Activated T-cell treated with anti-CD3 and anti-CD28 coated beads, Interleukin-2, amount 50 U/mL, for 24 hours (primary cell): Measurements from ENCODE around the gene SRGAP1.
"Not testable (repeated sequence)": the region's sequence is repeated elsewhere in the genome, so short reads cannot be mapped to it uniquely, and the experiment has no call there.

ENCODE experiments used
- DNase-seq: peaks from one replicate; pipeline ENCODE4 v3.0.0-alpha.2; 2020
- H3K27ac Mint-ChIP-seq: 2 replicates; pipeline ENCODE4 v1.8.0; 2020; ENCODE audit warnings: mild to moderate bottlenecking, mixed read lengths
- H3K27me3 Mint-ChIP-seq: 2 replicates; pipeline ENCODE4 v1.8.0; 2020; ENCODE audit warnings: mixed read lengths
- H3K36me3 Mint-ChIP-seq: 2 replicates; pipeline ENCODE4 v1.8.0; 2020; ENCODE audit warnings: low read depth, mixed read lengths
- H3K4me1 Mint-ChIP-seq: 2 replicates; pipeline ENCODE4 v1.8.0; 2020; ENCODE audit warnings: low read depth, mixed read lengths
- H3K4me3 Mint-ChIP-seq: 2 replicates; pipeline ENCODE4 v1.8.0; 2020; ENCODE audit warnings: mild to moderate bottlenecking, moderate library complexity, mixed read lengths
- H3K9me3 Mint-ChIP-seq: 2 replicates; pipeline ENCODE4 v1.8.0; 2020; ENCODE audit warnings: mixed read lengths

The SRGAP1 gene

DNA sequence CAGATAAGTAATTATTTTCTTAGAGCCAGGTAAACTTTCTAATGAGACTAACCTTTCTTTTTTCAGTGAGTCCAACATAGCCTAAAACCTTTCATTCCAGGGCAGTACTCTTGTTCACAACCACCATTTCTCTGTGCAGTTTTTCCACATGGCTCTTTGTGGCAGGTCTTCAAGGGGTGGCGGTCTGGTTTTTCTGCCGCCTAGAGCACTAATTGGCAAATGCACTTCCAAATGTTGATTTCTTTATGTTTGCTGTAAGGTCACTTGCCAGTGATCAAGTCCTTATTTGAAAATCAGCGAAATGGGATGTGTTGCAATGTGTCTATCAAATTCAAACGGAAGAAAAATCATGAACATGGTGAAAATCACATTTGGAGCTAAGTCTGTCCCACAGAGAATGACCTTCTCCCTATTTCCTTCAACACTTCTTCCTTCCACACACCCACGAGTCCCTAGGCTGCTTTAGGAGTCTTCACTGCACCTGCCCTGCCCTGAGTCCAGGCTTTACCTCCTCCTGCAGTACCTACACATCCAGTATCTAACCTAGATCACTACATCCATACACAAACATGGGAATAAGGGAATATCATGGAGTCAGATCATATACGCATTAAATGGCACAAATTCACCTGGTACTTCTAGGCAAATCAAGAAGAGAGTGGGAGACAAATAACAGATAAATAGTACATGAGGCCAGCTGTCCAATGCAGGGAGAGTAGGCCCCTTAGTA lies 1.9 kb downstream of the SRGAP1 start:
- no peak for DNase-seq
- peaks cover 10% of the 10 kb centered on the region for H3K4me1 Mint-ChIP-seq
- no peaks in the 10 kb centered on the region for H3K9me3 Mint-ChIP-seq
- no peaks in the 10 kb centered on the region for H3K36me3 Mint-ChIP-seq
- H3K27ac Mint-ChIP-seq, result no peak overlapping the region
- peaks cover 40% of the 10 kb centered on the region for H3K27me3 Mint-ChIP-seq
- H3K4me3 Mint-ChIP-seq, result no peak overlapping the region

DNA sequence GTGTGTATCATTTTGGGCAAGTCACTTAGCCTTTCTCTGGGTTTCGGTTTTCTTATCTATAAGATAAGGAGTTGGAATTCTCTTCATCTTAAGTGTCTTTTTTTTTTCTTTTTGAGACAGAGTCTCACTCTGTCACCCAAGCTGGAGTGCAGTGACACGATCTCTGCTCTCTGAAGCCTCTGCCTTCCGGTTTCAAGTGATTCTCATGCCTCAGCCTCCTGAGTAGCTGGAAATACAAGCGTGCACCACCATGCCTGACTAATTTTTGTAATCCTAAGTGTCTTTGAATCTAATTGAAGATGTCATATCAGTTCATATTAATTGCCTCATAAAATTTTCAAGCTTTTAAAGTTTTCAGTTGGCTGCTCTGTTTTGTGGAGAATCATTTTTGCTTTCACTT lies 4.0 kb downstream of the SRGAP1 start:
- Mint-ChIP-seq H3K36me3 (no peaks in the 10 kb centered on the region), H3K27me3 (peaks cover 31% of the 10 kb centered on the region), H3K4me1 (peaks cover 7% of the 10 kb centered on the region), H3K27ac (no peak overlapping the region), H3K9me3 (no peaks in the 10 kb centered on the region), H3K4me3 (no peak overlapping the region)
- DNase-seq, result no peak

DNA sequence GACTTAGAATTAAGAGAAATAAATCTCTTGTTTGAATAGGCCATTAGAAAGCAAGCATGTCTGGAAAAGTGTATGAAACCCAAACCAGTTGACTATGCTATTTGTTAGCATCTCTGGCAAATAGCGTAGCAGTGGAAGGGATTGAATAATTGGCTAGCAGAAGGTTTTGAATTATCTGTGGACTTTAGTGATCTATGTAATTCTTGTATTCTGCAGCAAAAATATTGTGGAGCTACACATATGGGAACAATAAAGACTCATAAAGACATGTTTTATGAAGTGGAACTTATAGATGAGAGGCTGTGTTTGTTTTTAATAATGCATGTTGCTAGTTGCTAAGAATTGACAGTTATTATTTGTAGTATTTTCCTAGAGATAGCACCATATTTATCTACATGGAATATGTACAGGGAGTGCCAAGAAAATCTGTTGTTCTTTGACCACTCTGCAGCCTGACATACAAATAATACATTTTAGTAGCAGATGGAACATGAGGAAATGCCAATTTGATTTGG lies 4.7 kb downstream of the SRGAP1 start:
- Mint-ChIP-seq H3K4me1 (peaks cover 7% of the 10 kb centered on the region), H3K36me3 (no peaks in the 10 kb centered on the region), H3K4me3 (no peak overlapping the region), H3K9me3 (no peaks in the 10 kb centered on the region), H3K27ac (no peak overlapping the region), H3K27me3 (peaks cover 31% of the 10 kb centered on the region)
- no peak for DNase-seq

DNA sequence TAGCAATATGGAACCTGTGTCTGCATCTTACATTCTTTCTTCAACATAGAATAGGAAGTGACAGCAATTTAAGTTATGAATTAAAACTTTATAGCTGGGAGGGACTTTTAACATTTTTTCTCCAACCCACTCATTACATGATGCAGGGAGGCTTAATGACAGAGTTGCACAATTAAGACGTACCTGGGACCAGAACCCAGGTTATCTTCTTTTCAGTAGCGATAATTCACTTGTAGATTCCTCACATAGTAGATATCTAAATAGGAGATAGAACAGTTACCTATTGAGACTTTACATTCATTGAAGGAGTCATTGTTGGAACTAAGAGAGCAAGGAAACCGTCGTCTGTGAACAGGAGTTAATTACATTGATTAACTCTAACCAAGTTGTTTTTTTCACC lies 5.1 kb downstream of the SRGAP1 start:
- DNase-seq, result no peak
- Mint-ChIP-seq H3K4me3 (no peak overlapping the region), H3K27ac (no peak overlapping the region), H3K27me3 (peaks cover 29% of the 10 kb centered on the region), H3K9me3 (no peaks in the 10 kb centered on the region), H3K4me1 (peaks cover 5% of the 10 kb centered on the region), H3K36me3 (no peaks in the 10 kb centered on the region)

DNA sequence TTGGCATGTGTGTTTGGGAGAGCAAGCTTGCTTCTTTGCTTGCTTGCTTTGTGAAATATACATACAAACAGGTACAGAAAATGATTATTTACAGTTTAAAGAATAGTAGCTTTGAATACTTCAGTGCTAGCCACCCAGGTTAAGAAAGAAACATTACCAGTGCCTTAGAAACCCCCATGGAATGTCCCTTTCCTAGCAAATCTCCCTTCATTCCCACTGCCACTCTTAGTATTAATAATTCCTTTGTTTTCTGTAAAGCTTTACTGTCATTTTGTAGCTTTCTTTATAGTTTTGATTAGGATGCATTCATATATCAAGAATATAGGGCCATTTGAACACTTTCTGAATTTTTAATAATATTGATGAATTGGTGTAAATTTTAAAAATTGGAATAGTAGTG lies 9.5 kb downstream of the SRGAP1 start:
- Mint-ChIP-seq H3K36me3 (no peaks in the 10 kb centered on the region), H3K4me3 (no peak overlapping the region), H3K27me3 (no peaks in the 10 kb centered on the region), H3K9me3 (no peaks in the 10 kb centered on the region), H3K27ac (no peak overlapping the region), H3K4me1 (no peaks in the 10 kb centered on the region)
- no peak for DNase-seq

DNA sequence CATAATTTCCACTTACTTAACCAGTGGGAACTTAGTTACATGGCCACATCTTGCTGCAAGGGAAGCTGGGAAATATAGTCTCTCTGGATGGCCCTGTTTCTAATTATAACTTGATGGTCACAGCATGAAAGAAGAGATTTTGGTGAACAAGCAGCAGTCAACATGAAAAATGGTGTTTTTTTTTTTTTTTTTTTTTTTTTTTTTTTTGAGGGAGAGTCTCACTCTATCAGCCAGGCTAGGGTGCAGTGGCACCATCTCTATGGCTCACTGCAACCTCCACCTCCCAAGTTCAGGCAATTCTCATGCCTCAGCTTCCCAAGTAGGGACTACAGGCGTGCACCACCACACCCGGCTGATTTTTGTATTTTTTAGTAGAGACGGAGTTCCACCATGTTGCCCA lies 10.8 kb downstream of the SRGAP1 start:
- Mint-ChIP-seq H3K4me3 (no peak overlapping the region), H3K36me3 (no peaks in the 10 kb centered on the region), H3K9me3 (no peaks in the 10 kb centered on the region), H3K27me3 (peaks cover 3% of the 10 kb centered on the region), H3K4me1 (no peaks in the 10 kb centered on the region), H3K27ac (no peak overlapping the region)
- DNase-seq, result no peak

DNA sequence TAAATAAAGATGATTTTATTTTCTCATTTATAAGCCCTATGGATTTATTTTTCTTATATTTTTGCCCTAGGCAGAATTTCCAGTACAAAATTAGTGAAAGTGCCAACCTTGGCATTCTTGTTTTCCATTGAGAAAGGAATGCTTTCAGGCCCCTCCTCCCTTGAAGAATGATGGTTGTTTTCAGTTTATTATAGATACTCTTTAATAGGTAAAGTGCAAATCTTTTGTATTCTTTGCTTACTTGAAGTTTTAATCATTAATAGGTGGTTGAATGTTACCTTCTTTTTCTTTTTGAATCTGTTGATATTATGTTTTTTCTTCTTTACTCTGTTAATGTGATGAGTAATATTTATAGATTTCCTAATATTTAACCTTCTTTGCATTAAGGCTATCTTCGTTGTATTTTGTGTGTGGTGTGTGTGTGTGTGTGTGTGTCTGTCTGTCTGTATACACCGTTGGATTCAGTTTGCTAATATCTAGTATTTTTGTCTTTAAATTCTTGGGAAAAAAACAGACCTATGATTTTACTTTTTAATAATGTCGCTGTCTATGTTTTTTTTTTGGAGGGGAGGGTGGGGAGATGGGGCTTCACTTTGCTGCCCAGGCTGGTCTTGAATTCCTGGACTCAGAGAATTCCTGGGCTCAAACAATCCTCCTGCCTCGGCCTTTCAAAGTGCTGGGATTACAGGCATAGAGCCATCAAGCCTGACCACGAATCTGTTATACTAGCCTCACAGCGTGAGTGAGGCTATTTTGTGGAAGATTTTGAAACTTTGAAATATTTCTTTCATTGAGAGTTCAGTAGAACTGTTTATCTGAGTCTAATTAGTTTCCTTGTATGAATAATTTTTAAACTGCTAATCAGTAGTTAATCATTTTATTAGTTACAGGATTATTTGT lies 13.5 kb downstream of the SRGAP1 start:
- Mint-ChIP-seq H3K27ac (no peak overlapping the region), H3K4me1 (no peaks in the 10 kb centered on the region), H3K36me3 (no peaks in the 10 kb centered on the region), H3K27me3 (peaks cover 6% of the 10 kb centered on the region), H3K4me3 (no peak overlapping the region), H3K9me3 (no peaks in the 10 kb centered on the region)
- no peak for DNase-seq

DNA sequence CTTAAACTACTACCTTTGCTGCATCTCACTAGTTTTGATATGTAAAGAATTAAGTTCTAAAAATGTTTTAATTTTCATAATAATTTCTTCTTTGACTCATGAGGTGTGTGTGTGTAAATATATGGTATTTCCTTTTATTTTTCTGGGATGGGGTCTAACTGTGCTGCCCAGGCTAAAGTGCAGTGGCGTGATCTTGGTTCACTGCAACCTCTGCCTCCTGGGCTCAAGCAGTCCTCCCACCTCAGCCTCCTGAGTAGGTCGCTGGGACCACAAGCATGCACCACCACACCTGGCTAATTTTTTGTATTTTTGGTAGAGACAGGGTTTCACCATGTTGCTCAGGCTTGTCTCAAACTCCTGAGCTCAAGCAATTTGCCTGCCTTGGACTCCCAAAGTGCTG lies 15.4 kb downstream of the SRGAP1 start:
- not testable (repeated sequence) for DNase-seq, H3K4me3 Mint-ChIP-seq, H3K27me3 Mint-ChIP-seq, H3K4me1 Mint-ChIP-seq, H3K36me3 Mint-ChIP-seq, H3K9me3 Mint-ChIP-seq, H3K27ac Mint-ChIP-seq

DNA sequence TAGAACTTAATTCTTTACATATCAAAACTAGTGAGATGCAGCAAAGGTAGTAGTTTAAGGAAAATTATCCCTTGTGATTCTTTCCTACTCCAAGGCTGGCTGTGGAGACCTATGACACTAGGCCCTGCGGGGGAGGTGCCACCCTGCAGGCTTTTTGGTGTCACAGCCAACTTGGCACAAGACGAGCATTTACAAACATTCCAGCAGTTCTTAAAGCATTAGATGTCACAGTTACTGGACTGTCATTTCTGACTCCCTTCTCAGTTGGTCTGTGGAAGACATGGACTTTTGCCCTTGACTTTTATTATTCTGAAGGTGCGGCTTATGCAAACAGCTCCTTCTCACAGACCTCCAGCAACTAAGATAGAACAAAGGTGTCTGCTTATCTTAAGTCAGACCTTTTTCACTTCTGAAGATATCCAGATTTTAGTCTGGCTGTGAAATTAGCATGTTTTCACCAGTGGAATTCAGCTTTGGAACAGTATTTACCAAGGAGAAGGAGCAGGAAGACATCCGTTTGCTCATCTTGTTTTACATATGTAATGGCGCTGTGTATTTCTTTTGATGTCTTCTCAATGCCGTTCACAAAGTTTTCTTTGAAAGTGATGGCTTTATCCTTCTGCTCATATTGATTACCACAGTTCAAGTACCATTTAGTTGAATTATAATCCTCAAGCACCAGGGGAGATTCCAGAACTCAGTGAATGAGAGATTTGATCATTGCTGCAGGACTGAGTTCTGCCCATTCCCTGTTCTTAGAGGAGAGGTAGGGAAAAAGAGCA lies 17.9 kb downstream of the SRGAP1 start:
- Mint-ChIP-seq H3K27ac (no peak overlapping the region), H3K4me1 (no peaks in the 10 kb centered on the region), H3K36me3 (no peaks in the 10 kb centered on the region), H3K4me3 (no peak overlapping the region), H3K9me3 (no peaks in the 10 kb centered on the region), H3K27me3 (peaks cover 8% of the 10 kb centered on the region)
- DNase-seq, result no peak

DNA sequence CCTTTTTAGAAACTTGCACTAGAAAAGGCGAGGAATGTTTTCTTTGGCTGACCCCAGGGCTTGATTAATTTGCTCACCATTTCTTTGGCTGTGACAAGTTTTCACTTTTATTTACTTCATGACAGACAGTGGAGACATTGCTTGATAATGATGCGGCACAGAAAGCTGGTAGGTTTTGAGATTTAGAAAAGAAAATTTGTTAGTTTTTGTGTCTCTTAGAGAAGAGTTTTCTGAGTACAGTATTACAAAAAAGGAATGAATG lies 18.4 kb downstream of the SRGAP1 start:
- H3K27ac Mint-ChIP-seq, result no peak overlapping the region
- no peaks in the 10 kb centered on the region for H3K4me1 Mint-ChIP-seq
- no peaks in the 10 kb centered on the region for H3K9me3 Mint-ChIP-seq
- no peak overlapping the region for H3K4me3 Mint-ChIP-seq
- peaks cover 8% of the 10 kb centered on the region for H3K27me3 Mint-ChIP-seq
- no peaks in the 10 kb centered on the region for H3K36me3 Mint-ChIP-seq
- DNase-seq, result no peak

DNA sequence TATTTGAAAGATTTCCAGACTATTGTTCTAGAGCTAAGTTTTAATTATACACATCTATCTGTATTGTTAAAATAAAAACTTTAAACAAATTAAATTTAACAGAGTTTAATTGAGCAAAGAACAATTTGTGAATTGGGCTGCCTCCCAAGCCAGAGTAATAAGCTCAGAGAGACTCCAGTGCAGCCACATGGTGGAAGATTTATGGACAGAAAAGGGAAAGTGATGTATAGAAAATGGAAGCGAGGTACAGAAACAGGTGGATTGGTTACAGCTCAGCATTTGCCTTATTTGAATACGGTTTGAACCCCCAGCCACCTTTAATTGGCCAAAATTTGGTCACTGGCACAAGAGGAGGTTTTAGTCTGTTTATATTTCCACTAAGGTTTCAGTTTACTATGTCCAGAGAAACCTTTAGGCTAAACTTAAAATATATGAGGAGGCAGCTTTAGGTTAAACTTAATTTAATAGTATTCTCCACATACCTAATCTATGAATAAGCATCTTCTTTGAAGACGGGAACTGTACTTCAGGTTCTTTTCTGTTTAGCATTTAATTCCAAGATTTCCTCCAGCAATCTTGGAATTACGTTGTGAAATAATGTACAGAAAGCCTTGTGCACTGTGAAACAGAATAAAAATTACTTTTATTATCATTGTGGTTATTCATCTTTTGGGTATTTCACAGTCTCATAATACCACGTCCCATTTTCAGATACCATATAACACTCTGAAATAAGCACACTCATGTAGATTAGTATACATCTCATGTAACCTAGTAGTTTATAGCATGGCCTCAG lies 19.4 kb downstream of the SRGAP1 start:
- no peak for DNase-seq
- Mint-ChIP-seq H3K9me3 (no peaks in the 10 kb centered on the region), H3K36me3 (no peaks in the 10 kb centered on the region), H3K4me3 (no peak overlapping the region), H3K27me3 (peaks cover 8% of the 10 kb centered on the region), H3K27ac (no peak overlapping the region), H3K4me1 (no peaks in the 10 kb centered on the region)

DNA sequence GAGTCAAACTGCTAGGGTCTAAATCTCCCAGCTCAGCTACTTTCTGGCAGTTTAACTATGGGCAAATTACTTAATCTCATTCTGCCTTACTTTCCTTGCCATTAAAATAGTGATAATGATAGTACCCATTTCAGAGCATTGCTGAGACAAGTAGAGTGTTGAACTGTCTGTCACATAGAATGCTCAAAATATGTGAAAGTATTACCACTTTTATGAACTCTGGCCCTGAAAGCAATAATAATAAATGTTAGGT lies 19.9 kb downstream of the SRGAP1 start:
- Mint-ChIP-seq H3K27me3 (peaks cover 8% of the 10 kb centered on the region), H3K4me1 (no peaks in the 10 kb centered on the region), H3K9me3 (no peaks in the 10 kb centered on the region)

DNA sequence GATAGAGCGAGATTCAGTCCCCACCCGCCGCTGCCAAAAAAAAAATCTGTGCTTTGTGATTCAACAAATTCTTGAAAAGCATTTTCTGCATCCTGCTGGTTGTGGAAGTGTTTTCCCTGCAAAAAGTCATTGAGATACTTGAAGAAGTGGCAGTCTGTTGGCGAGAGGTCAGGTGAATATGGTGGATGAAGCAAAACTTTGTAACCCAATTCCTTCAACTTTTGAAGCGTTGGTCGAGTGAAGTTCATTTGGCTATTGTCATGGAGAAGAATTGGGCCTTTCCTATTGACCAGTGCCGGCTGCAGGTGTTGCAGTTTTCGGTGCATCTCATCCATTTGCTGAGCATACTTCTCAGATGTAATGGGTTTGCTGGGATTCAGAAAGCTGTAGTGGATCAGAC lies 20.9 kb downstream of the SRGAP1 start:
- H3K4me3 Mint-ChIP-seq, result no peak overlapping the region

More for the DNA sequence above, 19.9 kb downstream of the SRGAP1 start:
- Mint-ChIP-seq H3K4me3 (no peak overlapping the region), H3K27ac (no peak overlapping the region), H3K36me3 (no peaks in the 10 kb centered on the region)
- DNase-seq, result no peak

DNA sequence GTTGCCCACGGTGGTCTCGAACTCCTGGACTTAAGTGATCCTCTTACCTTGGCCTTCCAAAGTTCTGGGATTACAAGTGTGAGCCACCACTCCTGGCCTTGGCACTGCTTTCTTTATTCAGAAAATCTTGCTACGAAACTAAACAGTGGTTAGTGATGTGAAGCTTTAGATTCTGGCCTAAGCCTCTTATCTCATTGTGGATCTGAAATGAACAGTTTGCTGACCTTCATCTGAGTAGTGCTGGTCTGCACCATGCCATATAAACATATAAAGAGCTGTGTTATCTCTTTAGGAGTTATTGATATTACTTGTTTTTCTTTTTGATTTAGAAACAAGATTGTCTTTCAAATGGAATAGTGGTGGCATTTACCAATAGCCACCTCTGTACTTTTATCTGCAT lies 22.6 kb downstream of the SRGAP1 start:
- DNase-seq, result no peak
- no peaks in the 10 kb centered on the region for H3K9me3 Mint-ChIP-seq
- H3K27me3 Mint-ChIP-seq, result peaks cover 23% of the 10 kb centered on the region
- no peaks in the 10 kb centered on the region for H3K4me1 Mint-ChIP-seq
- no peak overlapping the region for H3K27ac Mint-ChIP-seq
- no peaks in the 10 kb centered on the region for H3K36me3 Mint-ChIP-seq
- H3K4me3 Mint-ChIP-seq, result no peak overlapping the region

More for the DNA sequence above, 20.9 kb downstream of the SRGAP1 start:
- Mint-ChIP-seq H3K27ac (no peak overlapping the region), H3K36me3 (no peaks in the 10 kb centered on the region), H3K27me3 (peaks cover 10% of the 10 kb centered on the region), H3K9me3 (no peaks in the 10 kb centered on the region), H3K4me1 (no peaks in the 10 kb centered on the region)
- DNase-seq, result no peak
